GM12872 (cell line): ENCODE measurements around the gene GRAMD1C.

ENCODE experiments used
- TF ChIP-seq, protein P1 (sequence below): IDR thresholded peaks from 3 replicates; pipeline ENCODE4 v1.5.1; 2011; ENCODE audit warnings: low read depth, mild to moderate bottlenecking, low read length, moderate library complexity; ENCODE audit not compliant: insufficient read depth

Gene GRAMD1C

DNA sequence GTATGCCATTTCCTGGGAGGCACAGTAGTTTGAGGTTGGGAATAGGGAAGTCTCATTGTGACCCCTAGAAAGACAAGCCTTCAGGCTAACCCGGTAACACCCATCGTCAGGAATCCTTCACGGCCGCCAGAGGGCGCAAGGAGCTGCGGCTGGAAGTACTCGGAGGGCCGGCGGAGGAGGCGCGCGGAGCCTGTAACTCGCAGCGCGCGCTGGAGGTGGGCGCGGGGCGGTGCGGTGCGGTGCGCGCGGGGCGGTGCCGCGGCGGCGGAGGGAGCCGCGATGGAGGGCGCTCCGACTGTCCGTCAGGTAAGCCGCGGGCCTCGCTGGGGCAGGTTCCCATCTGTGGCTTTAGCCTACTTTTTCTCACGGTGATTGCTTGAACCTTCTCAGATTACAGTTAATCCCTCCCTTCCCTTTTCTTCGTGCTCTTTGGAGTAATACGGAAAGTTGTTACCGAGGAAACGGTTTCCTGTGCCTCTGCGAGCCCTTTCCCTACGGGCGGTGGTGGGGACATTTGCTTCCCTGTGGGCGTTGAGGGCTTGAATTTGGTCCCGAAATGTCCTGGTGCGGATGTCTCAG, at the start of gene GRAMD1C:
Gene GRAMD1C (plus strand): TSS at position 158 of the 579 bp plus-strand sequence. CDS start 122 bp downstream, at position 280.
- TF ChIP-seq, protein P1, sequence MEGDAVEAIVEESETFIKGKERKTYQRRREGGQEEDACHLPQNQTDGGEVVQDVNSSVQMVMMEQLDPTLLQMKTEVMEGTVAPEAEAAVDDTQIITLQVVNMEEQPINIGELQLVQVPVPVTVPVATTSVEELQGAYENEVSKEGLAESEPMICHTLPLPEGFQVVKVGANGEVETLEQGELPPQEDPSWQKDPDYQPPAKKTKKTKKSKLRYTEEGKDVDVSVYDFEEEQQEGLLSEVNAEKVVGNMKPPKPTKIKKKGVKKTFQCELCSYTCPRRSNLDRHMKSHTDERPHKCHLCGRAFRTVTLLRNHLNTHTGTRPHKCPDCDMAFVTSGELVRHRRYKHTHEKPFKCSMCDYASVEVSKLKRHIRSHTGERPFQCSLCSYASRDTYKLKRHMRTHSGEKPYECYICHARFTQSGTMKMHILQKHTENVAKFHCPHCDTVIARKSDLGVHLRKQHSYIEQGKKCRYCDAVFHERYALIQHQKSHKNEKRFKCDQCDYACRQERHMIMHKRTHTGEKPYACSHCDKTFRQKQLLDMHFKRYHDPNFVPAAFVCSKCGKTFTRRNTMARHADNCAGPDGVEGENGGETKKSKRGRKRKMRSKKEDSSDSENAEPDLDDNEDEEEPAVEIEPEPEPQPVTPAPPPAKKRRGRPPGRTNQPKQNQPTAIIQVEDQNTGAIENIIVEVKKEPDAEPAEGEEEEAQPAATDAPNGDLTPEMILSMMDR = peak; percentile 92

DNA sequence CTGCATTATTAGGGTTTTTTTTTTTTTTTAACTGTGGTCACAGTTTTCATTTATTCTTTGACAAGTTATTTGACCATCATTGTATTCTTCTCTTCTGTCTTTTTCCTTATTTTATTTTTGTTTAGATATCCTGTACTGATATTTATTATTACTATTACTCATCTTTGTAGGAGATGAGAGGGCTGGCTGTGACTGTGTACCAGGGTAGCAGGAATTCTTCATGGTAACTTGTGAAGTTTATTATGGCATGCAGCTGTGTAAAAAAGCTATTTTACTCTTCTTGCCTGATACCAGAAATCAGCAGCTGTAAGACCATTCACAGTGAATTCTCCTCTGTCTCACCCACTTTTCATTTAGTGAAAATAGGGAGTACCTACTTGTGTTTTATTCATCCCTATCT, 47.2 kb upstream of the GRAMD1C start:
- TF ChIP-seq, protein P1 = no peak

DNA sequence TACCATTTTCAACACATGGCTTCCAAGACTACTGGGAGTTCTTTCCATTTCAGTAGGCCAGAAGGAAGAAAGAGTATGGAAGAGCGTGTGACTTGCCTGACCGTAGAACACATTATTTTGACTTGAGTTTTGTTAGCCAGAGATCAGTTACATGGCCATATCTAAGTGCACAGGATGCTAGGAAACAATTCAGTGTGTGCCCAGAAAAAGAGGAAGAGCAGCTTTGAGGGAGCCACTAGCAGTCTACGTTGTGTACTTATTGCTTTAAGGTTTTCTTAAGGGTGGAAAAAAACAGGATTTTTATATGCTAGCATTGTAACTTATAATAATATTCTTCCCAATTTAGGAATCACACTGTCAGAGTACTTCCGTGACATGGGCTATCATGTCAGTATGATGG, 44.1 kb upstream of the GRAMD1C start:
- TF ChIP-seq, protein P1 = no peak

DNA sequence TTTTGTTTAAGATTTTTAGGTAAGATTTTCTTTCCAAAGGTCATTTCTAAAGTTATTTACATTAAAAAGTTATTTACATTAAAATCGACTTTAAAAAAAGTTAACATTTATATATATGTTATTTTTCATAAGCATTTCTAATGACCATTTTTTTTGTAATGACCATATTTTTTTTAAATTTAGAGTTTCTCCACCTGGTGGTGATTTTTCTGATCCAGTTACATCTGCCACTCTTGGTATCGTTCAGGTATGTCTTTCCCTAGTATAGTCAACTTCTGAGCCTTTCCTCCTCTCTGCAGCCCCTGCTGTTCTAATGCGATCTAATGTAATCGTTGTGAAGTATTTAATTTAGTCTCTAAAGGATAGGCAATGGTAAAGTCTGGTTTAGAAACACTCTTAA, 42.9 kb upstream of the GRAMD1C start:
- TF ChIP-seq, protein P1 = no peak

DNA sequence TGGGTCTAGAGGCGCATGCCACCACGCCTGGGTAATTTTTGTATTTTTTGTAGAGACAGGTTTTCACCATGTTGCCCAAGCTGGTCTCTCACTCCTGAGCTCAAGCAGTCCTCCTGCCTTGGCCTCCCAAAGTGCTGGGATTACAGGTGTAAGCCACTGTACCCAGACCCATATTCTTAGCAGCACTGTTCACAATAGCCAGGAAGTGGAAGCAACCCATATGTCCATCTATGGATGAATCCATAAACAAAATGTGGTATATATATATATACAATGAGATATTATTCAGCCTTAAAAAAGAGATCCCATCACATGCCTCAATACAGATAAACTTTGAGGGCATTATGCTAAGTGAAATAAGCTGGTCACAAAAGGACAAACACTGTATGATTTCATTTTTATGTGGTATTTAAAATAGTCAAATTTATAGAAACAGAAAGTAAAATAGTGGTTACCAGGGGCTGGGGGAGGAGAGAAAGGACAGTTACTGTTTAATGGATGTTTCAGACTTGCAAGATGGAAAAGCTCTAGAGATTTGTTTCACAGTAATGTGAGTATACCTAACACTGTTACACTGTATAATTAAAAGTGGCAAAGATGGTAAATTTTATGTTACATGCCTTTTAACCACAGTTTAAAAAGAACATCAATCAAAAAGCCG, 35.7 kb upstream of the GRAMD1C start:
- TF ChIP-seq, protein P1 = no peak

DNA sequence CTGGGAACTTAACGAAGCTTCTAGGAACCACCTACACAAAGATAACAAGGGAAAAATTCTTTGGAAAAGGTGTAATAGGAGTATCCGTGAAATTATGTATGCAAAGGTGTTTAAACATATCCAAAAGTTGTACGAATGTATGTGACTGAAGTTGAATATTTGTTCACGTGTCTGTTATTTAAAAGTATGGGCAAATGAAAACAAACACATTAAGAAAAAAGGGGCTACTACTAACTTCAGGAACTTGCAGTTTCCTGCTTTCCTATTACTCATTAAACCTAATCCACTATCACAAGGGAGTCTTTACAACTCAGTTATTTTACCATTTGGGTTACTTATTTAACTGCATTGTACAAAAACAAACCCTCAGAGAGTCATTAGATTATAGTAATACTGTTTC, 33.9 kb upstream of the GRAMD1C start:
- TF ChIP-seq, protein P1 = no peak

DNA sequence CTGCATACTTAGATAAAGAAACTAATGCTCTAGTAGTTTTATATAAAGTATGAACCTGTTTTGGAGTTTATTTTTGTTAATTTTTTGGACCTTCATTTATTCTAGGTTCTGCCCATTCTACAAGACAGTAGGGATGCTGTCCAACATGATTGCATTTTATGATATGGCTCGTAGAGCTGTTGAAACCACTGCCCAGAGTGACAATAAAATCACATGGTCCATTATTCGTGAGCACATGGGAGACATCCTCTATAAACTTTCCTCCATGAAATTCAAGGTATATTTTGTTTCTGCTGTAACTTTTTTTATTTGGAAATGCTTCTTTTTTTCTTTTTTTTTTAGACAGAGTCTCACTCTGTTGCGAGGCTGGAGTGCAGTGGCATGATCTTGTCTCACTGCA, 33.3 kb upstream of the GRAMD1C start:
- TF ChIP-seq, protein P1 = no peak
